Measurements from ENCODE around the gene PRR33. TPM values are rescaled to one million over a fixed set of nuclear protein-coding genes. Genes with fewer than 3 reads are reported as not detected.
"Not testable (repeated sequence)": the region's sequence is repeated elsewhere in the genome, so short reads cannot be mapped to it uniquely, and the experiment has no call there.

Gene PRR33
- total RNA-seq, 2 donors from 2014 or later: 0.17 TPM; not detected in 1

- H3K9me3 ChIP-seq: no peaks in the 10 kb centered on the region
- TF ChIP-seq POLR2A (IDR thresholded peaks at IDR 0.05): no peak
- TF ChIP-seq POLR2AphosphoS5 (IDR thresholded peaks at IDR 0.05): no peak
- no peak for TF ChIP-seq CTCF (IDR thresholded peaks at IDR 0.05)
- intact Hi-C loops (cut with DNase I): no loop called here
- DNase-seq (ENCODE audit: low spot score): no peak
- H3K36me3 ChIP-seq: no peaks in the 10 kb centered on the region
- 88% methylated on average over 11 of the region's 11 CpGs for WGBS
- no peaks in the 10 kb centered on the region for H3K4me1 ChIP-seq (replicated peaks)
- H3K27ac ChIP-seq: no peak overlapping the region
- H3K27me3 ChIP-seq (replicated peaks; ENCODE audit: insufficient read depth): no peaks in the 10 kb centered on the region
- no peak overlapping the region for H3K4me3 ChIP-seq
These were observed 4.0 kb downstream of the PRR33 start for GRCh38 chr11:1887451-1888346.

- DNase-seq (ENCODE audit: low spot score); H3K4me1 ChIP-seq (replicated peaks); H3K9me3 ChIP-seq; H3K4me3 ChIP-seq; H3K27ac ChIP-seq; H3K27me3 ChIP-seq (replicated peaks; ENCODE audit: insufficient read depth); H3K36me3 ChIP-seq; intact Hi-C loops (cut with DNase I): not testable (repeated sequence)
- WGBS: 86% methylated on average over 13 of the region's 13 CpGs
These were observed 5.1 kb downstream of the PRR33 start for GRCh38 chr11:1886551-1886950.

GRCh38 chr11:1884303-1884700, 7.4 kb downstream of the PRR33 start:
- WGBS: 92% methylated on average over 5 of the region's 5 CpGs
- Histone ChIP-seq H3K9me3 (no peaks in the 10 kb centered on the region), H3K36me3 (no peaks in the 10 kb centered on the region), H3K27me3 (replicated peaks; ENCODE audit: insufficient read depth) (no peaks in the 10 kb centered on the region), H3K4me1 (replicated peaks) (no peaks in the 10 kb centered on the region), H3K27ac (no peak overlapping the region), H3K4me3 (no peak overlapping the region)
- DNase-seq (ENCODE audit: low spot score): no peak
- no peak for TF ChIP-seq CTCF (IDR thresholded peaks at IDR 0.05)
- no peak for TF ChIP-seq POLR2A (IDR thresholded peaks at IDR 0.05)
- no peak for TF ChIP-seq POLR2AphosphoS5 (IDR thresholded peaks at IDR 0.05)
- intact Hi-C loops (cut with DNase I): loop anchor here (5.0 kb wide), 3 partner anchors 33 to 268 kb away; partner anchors contain the start of genes TNNI2 and TNNT3

GRCh38 chr11:1883346-1884302, 8.1 kb downstream of the PRR33 start:
- intact Hi-C loops (cut with DNase I): loop anchor here (5.0 kb wide), 3 partner anchors 34 to 269 kb away; partner anchors contain the start of genes TNNI2 and TNNT3
- H3K9me3 ChIP-seq: no peaks in the 10 kb centered on the region
- DNase-seq (ENCODE audit: low spot score): no peak
- H3K36me3 ChIP-seq: no peaks in the 10 kb centered on the region
- H3K4me1 ChIP-seq (replicated peaks): no peaks in the 10 kb centered on the region
- H3K4me3 ChIP-seq: no peak overlapping the region
- TF ChIP-seq CTCF (IDR thresholded peaks at IDR 0.05) (no peak), POLR2AphosphoS5 (IDR thresholded peaks at IDR 0.05) (no peak), POLR2A (IDR thresholded peaks at IDR 0.05) (no peak)
- H3K27me3 ChIP-seq (replicated peaks; ENCODE audit: insufficient read depth): no peaks in the 10 kb centered on the region
- no peak overlapping the region for H3K27ac ChIP-seq
- 90% methylated on average over 14 of the region's 14 CpGs for WGBS

Data from prostate gland (tissue), 2 donors.